ENCODE data around the gene MPPED1.
A peak's percentile ranks its signal among the peaks of the same experiment; 100 is the strongest.

The MPPED1 gene

DNA sequence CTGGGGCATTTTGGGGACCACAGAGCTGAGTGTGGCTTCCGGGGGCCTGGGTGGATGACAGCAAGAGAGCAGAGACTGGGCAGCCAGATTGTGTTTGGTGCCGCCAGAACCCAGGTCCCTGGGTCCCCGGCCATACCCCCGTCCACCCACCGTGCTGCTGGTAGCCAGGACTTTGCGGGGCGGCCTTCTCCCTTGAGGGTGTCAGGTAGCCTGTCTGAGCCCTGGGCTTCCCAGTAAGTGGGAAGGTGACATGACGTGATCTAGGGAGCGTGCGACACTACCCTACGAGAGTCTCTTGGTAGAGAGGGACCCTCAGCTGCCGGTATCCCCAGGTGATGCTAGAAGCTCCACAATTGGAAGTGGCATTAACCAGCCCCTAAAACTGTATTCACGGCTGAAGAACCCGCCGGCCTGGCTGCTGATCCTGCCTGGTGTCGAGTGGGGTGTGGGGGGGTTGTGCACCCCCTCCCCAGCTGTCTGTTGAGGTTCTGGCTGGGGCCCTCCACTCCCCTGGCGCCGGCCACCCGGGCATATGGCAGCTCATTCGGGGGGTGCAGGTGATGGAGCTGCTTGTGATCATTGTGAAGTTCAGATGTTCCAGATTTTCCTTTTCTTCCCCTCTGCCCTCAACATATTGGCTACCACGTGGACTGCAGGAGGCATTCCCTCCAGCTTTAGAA, 66.9 kb downstream of the MPPED1 start:
- no peak overlapping the region for H3K4me3 ChIP-seq (ENCODE audit: low read depth, low read length)
- no peak overlapping the region for H3K27ac ChIP-seq
- no peak for DNase-seq
- no peaks in the 10 kb centered on the region for H3K9me3 ChIP-seq (ENCODE audit: severe bottlenecking)
- H3K27me3 ChIP-seq (ENCODE audit: insufficient read depth, low read depth, severe bottlenecking): no peaks in the 10 kb centered on the region
- TF ChIP-seq, protein P1, sequence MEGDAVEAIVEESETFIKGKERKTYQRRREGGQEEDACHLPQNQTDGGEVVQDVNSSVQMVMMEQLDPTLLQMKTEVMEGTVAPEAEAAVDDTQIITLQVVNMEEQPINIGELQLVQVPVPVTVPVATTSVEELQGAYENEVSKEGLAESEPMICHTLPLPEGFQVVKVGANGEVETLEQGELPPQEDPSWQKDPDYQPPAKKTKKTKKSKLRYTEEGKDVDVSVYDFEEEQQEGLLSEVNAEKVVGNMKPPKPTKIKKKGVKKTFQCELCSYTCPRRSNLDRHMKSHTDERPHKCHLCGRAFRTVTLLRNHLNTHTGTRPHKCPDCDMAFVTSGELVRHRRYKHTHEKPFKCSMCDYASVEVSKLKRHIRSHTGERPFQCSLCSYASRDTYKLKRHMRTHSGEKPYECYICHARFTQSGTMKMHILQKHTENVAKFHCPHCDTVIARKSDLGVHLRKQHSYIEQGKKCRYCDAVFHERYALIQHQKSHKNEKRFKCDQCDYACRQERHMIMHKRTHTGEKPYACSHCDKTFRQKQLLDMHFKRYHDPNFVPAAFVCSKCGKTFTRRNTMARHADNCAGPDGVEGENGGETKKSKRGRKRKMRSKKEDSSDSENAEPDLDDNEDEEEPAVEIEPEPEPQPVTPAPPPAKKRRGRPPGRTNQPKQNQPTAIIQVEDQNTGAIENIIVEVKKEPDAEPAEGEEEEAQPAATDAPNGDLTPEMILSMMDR (IDR thresholded peaks at IDR 0.05; ENCODE audit: low read depth, low read length): no peak
- H3K36me3 ChIP-seq: no peaks in the 10 kb centered on the region

DNA sequence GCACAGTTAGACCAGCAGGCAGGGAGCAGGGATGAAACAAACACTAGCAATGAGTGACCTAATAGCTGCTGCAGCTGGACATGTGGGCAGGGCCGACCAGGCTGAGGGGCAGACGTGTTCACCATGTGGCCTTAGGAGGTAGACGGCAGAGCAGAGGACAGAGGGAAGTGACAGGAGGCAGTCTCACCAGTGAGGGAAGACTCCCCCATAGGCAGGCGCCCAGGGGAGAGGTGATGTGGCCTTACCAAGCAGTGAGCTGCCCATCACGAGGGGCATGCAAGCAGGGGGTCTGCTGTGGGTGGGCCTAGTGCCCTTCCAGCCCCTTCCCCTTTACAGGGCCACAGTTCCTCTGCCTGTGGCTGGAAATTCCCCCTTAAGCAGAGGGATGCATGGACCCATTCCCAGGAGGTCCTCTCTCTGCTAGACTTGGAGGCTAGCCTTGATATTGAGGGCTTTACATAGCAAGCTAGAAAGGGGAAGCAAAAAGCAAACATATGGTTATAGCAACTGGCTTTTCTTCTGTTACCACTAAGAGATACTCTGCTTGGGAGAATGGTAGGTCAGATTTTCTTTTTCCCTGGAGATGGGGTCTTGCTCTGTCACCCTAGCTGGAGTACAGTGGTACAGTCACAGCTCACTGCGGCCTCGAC, 67.6 kb downstream of the MPPED1 start:
- DNase-seq: no peak
- no peak overlapping the region for H3K4me3 ChIP-seq (ENCODE audit: low read depth, low read length)
- H3K9me3 ChIP-seq (ENCODE audit: severe bottlenecking): no peaks in the 10 kb centered on the region
- no peaks in the 10 kb centered on the region for H3K27me3 ChIP-seq (ENCODE audit: insufficient read depth, low read depth, severe bottlenecking)
- TF ChIP-seq, protein P1 (IDR thresholded peaks at IDR 0.05; ENCODE audit: low read depth, low read length): no peak
- no peaks in the 10 kb centered on the region for H3K36me3 ChIP-seq
- no peak overlapping the region for H3K27ac ChIP-seq

DNA sequence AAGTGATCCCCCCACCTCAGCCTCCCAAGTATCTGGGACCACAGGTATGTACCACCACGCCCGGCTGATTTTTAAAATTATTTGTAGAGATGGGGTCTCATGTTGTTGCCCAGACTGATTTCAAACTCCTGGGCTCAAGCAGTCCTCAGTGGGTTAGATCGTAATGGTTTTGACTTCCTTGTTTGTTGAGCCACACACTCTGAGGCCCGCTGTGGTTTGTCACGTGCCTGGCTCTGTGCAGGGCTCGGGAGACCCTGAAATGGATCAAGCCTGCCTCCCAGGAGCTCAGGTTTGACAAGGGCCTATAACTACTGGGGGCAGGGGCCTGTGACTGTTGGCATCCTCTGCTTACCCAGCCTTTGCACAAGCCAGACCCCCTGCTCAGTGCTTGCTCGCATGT, 68.1 kb downstream of the MPPED1 start:
- Histone ChIP-seq H3K36me3 (no peaks in the 10 kb centered on the region), H3K9me3 (ENCODE audit: severe bottlenecking) (no peaks in the 10 kb centered on the region), H3K27me3 (ENCODE audit: insufficient read depth, low read depth, severe bottlenecking) (no peaks in the 10 kb centered on the region), H3K27ac (no peak overlapping the region), H3K4me3 (ENCODE audit: low read depth, low read length) (no peak overlapping the region)
- TF ChIP-seq, protein P1 (IDR thresholded peaks at IDR 0.05; ENCODE audit: low read depth, low read length): no peak
- DNase-seq: no peak

DNA sequence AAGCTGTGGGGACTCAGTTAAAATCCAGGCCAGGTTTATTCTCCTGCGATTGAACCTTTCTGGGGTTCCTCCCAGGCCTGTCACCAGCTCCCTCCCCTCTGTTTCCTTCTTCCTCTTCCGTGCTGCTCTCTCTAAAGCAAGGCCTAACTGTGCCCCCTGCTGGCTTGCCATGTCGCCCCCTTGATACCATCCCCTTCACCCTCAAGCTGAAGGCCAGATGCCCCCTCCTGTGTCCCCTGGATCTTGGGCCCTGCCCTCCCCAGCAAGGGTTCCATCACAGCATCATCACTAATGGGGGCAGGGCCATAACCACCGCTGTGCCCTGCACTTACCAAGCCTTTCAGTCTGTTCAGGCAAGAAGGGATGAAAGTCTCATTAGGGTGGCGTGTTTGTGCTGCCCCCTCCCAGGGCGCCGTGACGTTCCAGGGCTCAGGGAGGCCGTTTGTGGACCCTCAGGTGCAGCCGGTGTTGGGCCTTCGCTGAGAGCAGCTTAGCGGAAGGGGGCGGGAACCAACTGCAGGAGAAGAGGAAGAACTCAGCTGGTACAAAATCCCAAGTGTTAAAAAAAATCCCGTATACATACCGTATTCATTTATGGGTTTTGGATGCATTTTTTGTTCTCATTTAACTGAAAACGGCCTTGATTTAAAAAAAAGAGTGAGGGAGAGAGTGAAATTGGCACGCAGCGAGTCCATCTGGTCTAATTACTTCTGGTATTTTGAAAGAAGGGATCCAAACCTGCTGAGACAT, 69.9 kb downstream of the MPPED1 start:
- TF ChIP-seq, protein P1 (IDR thresholded peaks at IDR 0.05; ENCODE audit: low read depth, low read length): peak; percentile 51
- H3K36me3 ChIP-seq: no peaks in the 10 kb centered on the region
- peak; percentile 48 for DNase-seq

GRCh38 chr22:43482318-43482625, 70.5 kb downstream of the MPPED1 start:
- no peak for DNase-seq
- H3K27ac ChIP-seq: no peak overlapping the region
- no peaks in the 10 kb centered on the region for H3K36me3 ChIP-seq
- H3K4me3 ChIP-seq (ENCODE audit: low read depth, low read length): no peak overlapping the region
- TF ChIP-seq, protein P1 (IDR thresholded peaks at IDR 0.05; ENCODE audit: low read depth, low read length): no peak
- H3K27me3 ChIP-seq (ENCODE audit: insufficient read depth, low read depth, severe bottlenecking): no peaks in the 10 kb centered on the region
- no peaks in the 10 kb centered on the region for H3K9me3 ChIP-seq (ENCODE audit: severe bottlenecking)

More for the DNA sequence above, 69.9 kb downstream of the MPPED1 start:
- H3K4me3 ChIP-seq (ENCODE audit: low read depth, low read length): no peak overlapping the region
- H3K9me3 ChIP-seq (ENCODE audit: severe bottlenecking): no peaks in the 10 kb centered on the region
- H3K27me3 ChIP-seq (ENCODE audit: insufficient read depth, low read depth, severe bottlenecking): no peaks in the 10 kb centered on the region
- H3K27ac ChIP-seq: no peak overlapping the region

Data from WERI-Rb-1 (cell line).